Kasumi-1 (cell line): ENCODE measurements around the gene LBX1.

Experiments used
- DNase-seq, 2 experiments: peaks; one replicate each; lab custom pipeline; 2025; lab: John Stamatoyannopoulos, UW

The LBX1 gene

GRCh38 chr10:101229266-101230182 lies at the start of gene LBX1:
TSS of gene LBX1 (minus strand) at chr10:101229463. CDS start at chr10:101228815, 648 bp downstream.
- DNase-seq, result no peak

- DNase-seq, result no peak
These were observed 44.5 kb upstream of the LBX1 start for GRCh38 chr10:101273741-101274140.

- DNase-seq, result no peak
These were observed 44.1 kb upstream of the LBX1 start for GRCh38 chr10:101273330-101273729.

- peak; percentile 82 to 87 for DNase-seq
These were observed 43.1 kb upstream of the LBX1 start for GRCh38 chr10:101272229-101272868.

GRCh38 chr10:101270763-101271162 lies 41.5 kb upstream of the LBX1 start:
- no peak for DNase-seq

GRCh38 chr10:101267776-101268175 lies 38.5 kb upstream of the LBX1 start:
- DNase-seq, result no peak

GRCh38 chr10:101267290-101267680 lies 38.0 kb upstream of the LBX1 start:
- DNase-seq, result no peak

GRCh38 chr10:101266381-101267289 lies 37.4 kb upstream of the LBX1 start:
- no peak for DNase-seq

- DNase-seq, result no peak
These were observed 34.0 kb upstream of the LBX1 start for GRCh38 chr10:101263150-101263752.

- DNase-seq, result no peak
These were observed 32.9 kb upstream of the LBX1 start for GRCh38 chr10:101262147-101262546.

GRCh38 chr10:101261702-101262101 lies 32.4 kb upstream of the LBX1 start:
- no peak for DNase-seq

- no peak for DNase-seq
These were observed 31.7 kb upstream of the LBX1 start for GRCh38 chr10:101260764-101261481.

GRCh38 chr10:101258179-101258885 lies 29.1 kb upstream of the LBX1 start:
- peak in 1 of 2 experiments; percentile 14 for DNase-seq

- DNase-seq, result no peak
These were observed 28.2 kb upstream of the LBX1 start for GRCh38 chr10:101257491-101257890.

GRCh38 chr10:101257084-101257483 lies 27.8 kb upstream of the LBX1 start:
- no peak for DNase-seq

GRCh38 chr10:101256387-101256786 lies 27.1 kb upstream of the LBX1 start:
- DNase-seq, result no peak

- no peak for DNase-seq
These were observed 20.9 kb upstream of the LBX1 start for GRCh38 chr10:101250136-101250535.

- no peak for DNase-seq
These were observed 19.9 kb upstream of the LBX1 start for GRCh38 chr10:101249171-101249581.

- no peak for DNase-seq
These were observed 17.4 kb upstream of the LBX1 start for GRCh38 chr10:101246639-101247038.

- DNase-seq, result peak; percentile 67 to 73
These were observed 15.2 kb upstream of the LBX1 start for GRCh38 chr10:101244321-101245050.
